Heart left ventricle (tissue), 16 donors: ENCODE results near the gene CXCL3. TPM values are rescaled to one million over a fixed set of nuclear protein-coding genes. Genes with fewer than 3 reads are reported as not detected.
A peak's percentile ranks its signal among the peaks of the same experiment; 100 is the strongest.
"Not testable (repeated sequence)": the region's sequence is repeated elsewhere in the genome, so short reads cannot be mapped to it uniquely, and the experiment has no call there.

Experiments
- ATAC-seq, 4 donors: fragments of 200-7000 bp; cut with Tn5 transposase; one replicate each; pipeline ENCODE4 v1.9.1; 2020 to 2022; ENCODE audit warnings: moderate library complexity in 4 of 4, mild to moderate bottlenecking in 3 of 4, moderate number of reproducible peaks in 1 of 4
- DNase-seq, 5 donors: peaks; one replicate each; pipeline ENCODE4 v3.0.0-alpha.2; 2020
- H3K27ac ChIP-seq, 12 donors: fragments of 200-600 bp; sonication (generic) in 4 of 12; one replicate each; pipeline versions ENCODE4 v1.5.0 to v1.8.0; 2016 to 2022; ENCODE audit warnings: mild to moderate bottlenecking in 2 of 12
- H3K27me3 ChIP-seq, 9 donors: fragments of 200-600 bp; sonication (generic) in 2 of 9; one replicate each; pipeline versions ENCODE4 v1.5.1 to v1.8.0; 2016 to 2022; ENCODE audit warnings: mild to moderate bottlenecking in 3 of 9
- H3K36me3 ChIP-seq, 9 donors: fragments of 200-600 bp; sonication (generic) in 2 of 9; one replicate each; pipeline versions ENCODE4 v1.5.0 to v1.8.0; 2018 to 2022; ENCODE audit warnings: mild to moderate bottlenecking in 2 of 9
- H3K4me1 ChIP-seq, 12 donors: fragments of 200-600 bp; sonication (generic) in 4 of 12; one replicate each; pipeline versions ENCODE4 v1.5.0 to v1.8.0; 2016 to 2022; ENCODE audit warnings: mild to moderate bottlenecking in 3 of 12
- H3K4me3 ChIP-seq, 12 donors: fragments of 200-600 bp; sonication (generic) in 4 of 12; one replicate each; pipeline versions ENCODE4 v1.5.0 to v1.8.0; 2017 to 2022; ENCODE audit warnings: mild to moderate bottlenecking in 9 of 12, moderate library complexity in 4 of 12
- H3K9me3 ChIP-seq, 12 donors: fragments of 200-600 bp; sonication (generic) in 4 of 12; one replicate each; pipeline versions ENCODE4 v1.5.0 to v1.8.0; 2016 to 2022; ENCODE audit warnings: mild to moderate bottlenecking in 1 of 12
- CTCF ChIP-seq, 12 donors: fragments of 200-600 bp; sonication (generic) in 4 of 12; IDR thresholded peaks; one replicate each; pipeline versions ENCODE4 v1.5.0 to v1.8.0; 2018 to 2022; ENCODE audit warnings: antibody characterized with exemption in 12 of 12, mild to moderate bottlenecking in 5 of 12
- POLR2A ChIP-seq, 2 donors: fragments of 450-650 bp; IDR thresholded peaks; one replicate each; pipeline ENCODE4 v1.6.1; 2017; ENCODE audit warnings: antibody characterized with exemption in 2 of 2, mild to moderate bottlenecking in 2 of 2, moderate library complexity in 2 of 2
- WGBS, 4 donors: extraction: QIAGEN DNeasy Blood & Tissue Kit in 2 of 4; methylation state at CpG; one replicate each; pipeline versions ENCODE4 v1.1.5 to v1.1.7; 2013 to 2018; 5-methylcytosine and 5-hydroxymethylcytosine counted together
- intact Hi-C, 10 donors: fragments of 100-400 bp; cut with DNase I; formaldehyde crosslinking; loops; one replicate each; pipeline versions ENCODE4 v1.11.1 to v1.14.2; 2022
- polyA plus RNA-seq, 2 donors: library from polyadenylated mRNA; stranded (reverse); fragments of 200-250 nt; gene quantifications; one replicate each; pipeline ENCODE4 v1.2.3, GENCODE V29; 2013
- total RNA-seq, 9 donors: library from RNA; depleted of rRNA in 2 of 9; stranded (reverse); fragments of >200 nt in 2 of 9; fragmentation: NEBNext Ultra II Directional in 3 of 9; extraction: Animal tissue kit (Norgen Biotek cat#: 25700) in 3 of 9; gene quantifications; one replicate each; pipeline versions ENCODE4 v1.1.0 to v1.2.4, GENCODE V29; 2016 to 2023
- donor health status: ischemic (EF 13 %, LVEDD 7.1; RV severe dilation, severe dysfunction).
- donor health status: healthy with polysubstance abuse.
- donor health status: DM: no; HTN: yes; CAD: no.
- donor health status: DM: no; HTN: no; CAD: no.
- donor health status: ischemic (EF 25% LVEDD 6.9; RV normal size, moderate dysfunction).
- donor health status: ischemic (EF 25% LVEDD 5.7; RV mildly dilated, moderate dysfunction).
- donor health status: healthy.
- donor health status: DM: yes; HTN: yes; CAD: no.
- donor health status: ischemic (EF 35%, LVEDD 5.7; RV mildly dilated, moderate dysfunction).
- donor health status: nonischemic (EF 11% LVEDD 7.7; RV severe dilation, severe dysfunction).
- donor health status: DM: yes; HTN: yes; CAD: no.
- donor health status: PGD.
- donor health status: ischemic (EF 29% LVEDD 5.4; RV normal size, mild dysfunction).
- donor health status: nonischemic (EF 23%, LVEDD 6.1; RV moderate dilation, normal function).

CXCL3 gene
- total and polyA plus RNA-seq, 11 donors, result 0.32 to 8.9 (median 0.89) TPM; not detected in 2

DNA sequence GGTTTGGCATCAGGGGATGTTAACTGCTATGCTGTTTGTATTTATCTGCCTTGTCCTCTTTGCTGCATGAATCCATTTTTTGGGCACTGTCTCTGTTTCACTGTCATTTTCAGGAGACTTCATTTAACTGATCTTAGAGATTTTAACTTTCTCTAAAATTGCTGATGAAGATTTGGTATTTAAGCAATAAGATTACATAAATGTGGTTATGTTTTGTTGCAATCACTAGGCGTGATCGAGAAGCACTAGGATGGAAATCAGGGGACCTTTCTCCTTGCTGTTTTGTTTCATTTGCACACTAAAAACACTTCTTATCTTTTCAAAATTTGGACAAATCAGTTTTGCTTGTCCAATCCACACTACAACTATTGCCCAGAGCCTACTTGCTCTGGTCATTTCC is 45.1 kb upstream of the CXCL3 start:
- WGBS, 4 donors, result 89 to 95% (median 91%) methylated on average over 2 of the region's 2 CpGs
- Histone ChIP-seq H3K36me3 (no peaks in the 10 kb centered on the region), H3K27me3 (no peaks in the 10 kb centered on the region), H3K4me1 (peaks cover 0 to 21% (median 0%) of the 10 kb centered on the region in 12 donors), H3K27ac (peak overlapping the region in 1 of 12 donors; percentile 78), H3K9me3 (no peaks in the 10 kb centered on the region), H3K4me3 (no peak overlapping the region)
- intact Hi-C loops, result no loop called here
- no peak for DNase-seq
- TF ChIP-seq CTCF (IDR thresholded peaks at IDR 0.05), result no peak
- TF ChIP-seq POLR2A (IDR thresholded peaks at IDR 0.05), result no peak
- ATAC-seq, result no peak

DNA sequence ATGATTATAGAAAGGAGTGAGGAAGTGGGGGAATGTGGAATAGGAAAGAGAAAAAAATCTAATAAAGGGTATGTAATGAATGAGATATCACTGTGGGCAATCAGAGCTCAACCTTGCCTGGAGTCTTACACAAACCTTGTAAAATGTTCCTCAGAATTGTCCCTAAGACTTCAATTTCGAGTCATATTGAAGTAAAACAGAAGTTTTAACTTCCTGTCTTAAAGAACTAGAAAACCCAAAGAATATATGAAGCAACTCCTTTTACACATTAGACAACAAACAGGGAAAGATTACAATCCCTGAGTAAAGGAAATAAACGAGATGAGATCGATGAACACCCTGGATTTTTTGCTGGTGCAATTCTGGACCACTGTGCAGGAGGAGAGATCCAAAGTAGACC is 42.5 kb upstream of the CXCL3 start:
- WGBS, 4 donors, result 76 to 82% (median 80%) methylated on average over 3 of the region's 3 CpGs
- intact Hi-C loops, result no loop called here
- no peak for ATAC-seq
- Histone ChIP-seq H3K4me3 (no peak overlapping the region), H3K9me3 (no peaks in the 10 kb centered on the region), H3K27ac (peak overlapping the region in 1 of 12 donors; percentile 33), H3K36me3 (no peaks in the 10 kb centered on the region), H3K4me1 (peaks cover 0 to 21% (median 0%) of the 10 kb centered on the region in 12 donors), H3K27me3 (no peaks in the 10 kb centered on the region)
- TF ChIP-seq CTCF (IDR thresholded peaks at IDR 0.05), result no peak
- TF ChIP-seq POLR2A (IDR thresholded peaks at IDR 0.05), result no peak
- DNase-seq, result no peak

DNA sequence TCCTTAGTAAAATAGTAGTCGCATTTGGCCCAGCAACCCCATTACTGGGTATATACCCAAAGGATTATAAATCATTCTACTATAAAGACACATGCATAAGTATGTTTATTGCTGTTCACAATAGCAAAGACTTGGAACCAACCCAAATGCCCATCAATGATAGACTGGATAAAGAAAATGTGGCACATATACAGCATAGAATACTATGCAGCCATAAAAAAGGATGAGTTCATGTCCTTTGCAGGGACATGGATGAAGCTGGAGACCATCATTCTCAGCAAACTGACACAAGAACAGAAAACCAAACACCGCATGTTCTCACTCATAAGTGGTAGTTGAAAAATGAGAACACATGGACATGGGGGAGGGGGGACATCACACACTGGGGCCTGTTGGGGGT is 41.9 kb upstream of the CXCL3 start:
- H3K36me3 ChIP-seq, ATAC-seq, H3K9me3 ChIP-seq, H3K27me3 ChIP-seq, H3K27ac ChIP-seq, H3K4me3 ChIP-seq, intact Hi-C loops, DNase-seq: not testable (repeated sequence)
- peaks cover 0 to 21% (median 0%) of the 10 kb centered on the region in 12 donors for H3K4me1 ChIP-seq
- 91 to 98% (median 95%) methylated on average over 2 of the region's 2 CpGs for WGBS, 4 donors

DNA sequence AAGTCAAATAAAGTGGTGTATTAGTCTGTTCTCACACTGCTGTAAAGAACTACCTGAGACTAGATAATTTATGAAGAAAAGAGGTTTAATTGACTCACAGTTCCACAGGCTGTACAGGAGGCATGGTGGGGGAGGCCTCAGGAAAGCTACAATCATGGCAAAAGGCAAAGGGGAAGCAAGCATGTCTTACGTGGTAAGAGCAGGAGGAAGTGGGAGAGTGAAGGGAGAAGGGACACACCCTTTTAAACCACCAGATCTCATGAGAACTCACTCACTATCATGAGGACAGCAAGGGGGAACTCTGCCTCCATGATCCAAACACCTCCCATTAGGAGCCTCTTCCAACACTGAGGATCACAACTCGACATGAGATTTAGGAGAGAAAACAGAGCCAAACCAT is 40.5 kb upstream of the CXCL3 start:
- Histone ChIP-seq H3K4me1 (peaks cover 0 to 20% (median 0%) of the 10 kb centered on the region in 12 donors), H3K27ac (peak overlapping the region in 1 of 12 donors; percentile 1)
- WGBS, 4 donors, result 62 to 71% (median 65%) methylated on average over 2 of the region's 2 CpGs
- H3K4me3 ChIP-seq, H3K27me3 ChIP-seq, H3K9me3 ChIP-seq, H3K36me3 ChIP-seq, intact Hi-C loops, DNase-seq: not testable (repeated sequence)
- peak in 1 of 4 donors; percentile 57 for ATAC-seq

- no peak for ATAC-seq
- DNase-seq, result no peak
- intact Hi-C loops, result no loop called here
These were observed 34.9 kb upstream of the CXCL3 start for GRCh38 chr4:74073358-74073757.

More at GRCh38 chr4:74073358-74073757, 34.9 kb upstream of the CXCL3 start:
- Histone ChIP-seq H3K27me3 (no peaks in the 10 kb centered on the region), H3K27ac (no peak overlapping the region), H3K4me1 (no peaks in the 10 kb centered on the region), H3K4me3 (no peak overlapping the region), H3K9me3 (peaks cover 0 to 4% (median 0%) of the 10 kb centered on the region in 12 donors), H3K36me3 (no peaks in the 10 kb centered on the region)
- TF ChIP-seq POLR2A (IDR thresholded peaks at IDR 0.05) (no peak), CTCF (IDR thresholded peaks at IDR 0.05) (no peak)
